C1 segment of cervical spinal cord (tissue), 14 donors: ENCODE measurements around the gene SLC26A2.
"Not testable (repeated sequence)": the region's sequence is repeated elsewhere in the genome, so short reads cannot be mapped to it uniquely, and the experiment has no call there.

Source experiments
- DNase-seq, 14 donors: peaks; one replicate each; lab custom pipeline; 2025; lab: John Stamatoyannopoulos, UW

The SLC26A2 gene

DNA sequence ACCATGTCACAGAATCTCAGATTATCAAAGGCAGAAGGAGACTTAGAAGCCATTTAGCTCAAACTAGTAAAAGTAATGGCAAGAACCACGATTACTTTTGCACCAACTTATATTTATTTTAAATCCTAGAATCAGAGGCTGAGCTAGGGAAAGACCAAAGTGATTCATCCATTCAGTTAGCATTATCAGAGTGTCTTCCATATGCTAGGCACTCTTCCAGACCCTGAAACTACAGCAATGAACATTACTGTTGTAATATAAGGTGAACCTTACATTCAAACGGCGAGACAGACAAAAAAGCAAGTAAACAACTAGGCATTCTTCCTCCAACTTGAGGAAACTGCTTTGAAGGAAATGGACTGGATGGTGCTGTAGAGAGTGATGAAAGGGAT, 23.9 kb upstream of the SLC26A2 start:
- no peak for DNase-seq

DNA sequence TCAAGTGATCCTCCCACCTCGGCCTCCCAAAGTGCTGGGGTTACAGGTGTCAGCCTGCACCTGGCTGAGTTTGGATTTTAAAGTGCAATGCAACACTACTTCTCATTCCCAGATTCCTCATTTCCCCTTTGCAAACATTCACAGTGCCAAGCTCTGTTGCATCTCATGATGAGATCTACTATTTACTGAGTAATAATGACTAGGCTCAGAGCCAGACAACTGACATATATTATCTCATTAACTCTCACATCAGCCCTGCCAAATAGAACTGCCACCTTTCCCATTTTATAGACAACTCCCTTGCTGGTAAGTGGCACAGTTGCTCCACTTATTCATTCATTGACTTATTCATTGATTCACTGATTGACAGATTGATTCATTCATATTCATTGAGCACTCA, 22.9 kb upstream of the SLC26A2 start:
- DNase-seq: no peak

DNA sequence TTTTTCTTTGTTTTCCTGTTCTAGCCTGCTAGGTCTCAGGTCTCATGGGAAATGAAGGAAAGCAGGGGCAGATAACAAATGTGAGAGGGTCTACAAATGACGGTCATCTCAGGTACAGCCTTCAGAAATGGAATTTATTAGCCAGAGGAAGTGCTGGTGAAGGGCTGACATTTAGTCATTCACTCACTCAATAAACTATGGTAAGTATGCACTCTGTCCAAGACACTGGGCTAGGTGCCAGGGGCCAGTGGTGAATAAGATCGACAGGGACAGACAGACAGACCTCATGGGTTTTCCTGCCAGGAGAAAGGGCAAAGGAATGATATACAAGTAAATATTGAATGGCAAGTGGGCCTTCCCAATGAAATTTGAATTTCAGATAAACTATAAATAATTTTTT, 22.3 kb upstream of the SLC26A2 start:
- no peak for DNase-seq

DNA sequence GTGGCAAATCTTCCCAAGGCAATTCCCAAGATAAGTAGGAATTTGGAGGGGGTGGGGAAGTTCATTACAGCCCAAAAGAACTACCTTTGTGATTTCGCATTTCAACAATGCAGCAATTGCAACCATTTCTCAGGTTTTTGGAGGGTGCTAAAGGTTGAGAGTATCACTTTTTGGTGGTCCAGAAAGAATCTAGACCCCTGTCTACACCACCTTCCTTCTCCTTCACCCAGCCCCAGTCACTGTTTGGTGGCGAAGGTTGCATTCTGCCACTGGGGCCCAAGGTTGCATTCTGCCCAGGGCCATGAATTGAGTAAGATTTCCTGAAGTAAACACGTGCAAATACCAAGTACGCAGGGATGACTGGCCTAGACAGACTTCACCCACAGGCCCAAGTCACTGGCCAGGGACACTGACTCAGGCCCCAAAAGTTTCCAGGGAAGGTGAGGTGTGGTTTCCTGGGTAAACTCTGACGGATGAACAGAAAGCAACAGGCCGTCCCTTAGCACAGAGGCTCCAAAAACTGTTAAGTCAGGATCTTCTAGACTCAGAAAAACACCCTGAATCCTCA, 21.7 kb upstream of the SLC26A2 start:
- DNase-seq: no peak

DNA sequence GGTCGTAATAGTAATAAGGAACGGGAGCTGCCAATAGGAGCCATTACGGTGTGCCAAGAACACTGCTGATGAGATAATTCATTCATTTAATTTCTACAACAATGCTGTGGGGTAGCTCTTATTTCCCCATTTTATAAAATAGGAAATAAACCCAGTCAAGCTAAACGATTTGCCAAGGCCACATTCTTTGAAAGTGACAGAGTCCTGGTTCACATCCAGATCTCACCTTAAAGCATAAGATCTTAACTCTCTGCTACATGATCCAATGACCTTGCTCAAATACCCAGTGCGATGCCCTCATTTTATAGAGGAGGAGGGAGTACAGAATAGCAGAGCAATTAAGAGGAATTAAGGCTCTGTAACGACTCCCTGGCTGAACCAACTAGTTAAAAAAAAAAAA, 21.0 kb upstream of the SLC26A2 start:
- no peak for DNase-seq

DNA sequence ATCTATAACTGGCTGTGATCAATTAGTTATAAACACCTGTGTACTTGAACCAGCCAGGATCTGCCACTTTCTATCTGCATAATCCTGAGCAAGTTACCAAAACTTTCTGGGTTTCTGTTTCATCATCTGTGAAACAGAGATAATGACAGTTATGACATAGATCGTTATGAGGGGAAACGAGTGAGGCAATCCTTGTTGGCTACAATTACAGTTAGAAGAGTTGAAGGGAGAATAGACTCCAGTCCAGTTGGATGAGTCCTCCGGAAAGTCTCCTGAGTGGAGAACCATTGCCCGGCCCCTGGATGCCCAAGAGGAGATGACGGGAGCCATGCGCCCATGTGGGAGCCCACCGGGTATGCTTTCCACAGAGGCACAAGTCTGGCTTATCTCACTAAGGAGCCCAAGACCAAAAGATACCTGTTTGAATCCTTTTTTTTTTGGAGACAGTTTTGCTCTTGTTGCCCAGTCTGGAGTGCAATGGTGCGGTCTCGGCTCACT, 20.4 kb upstream of the SLC26A2 start:
- DNase-seq: no peak

DNA sequence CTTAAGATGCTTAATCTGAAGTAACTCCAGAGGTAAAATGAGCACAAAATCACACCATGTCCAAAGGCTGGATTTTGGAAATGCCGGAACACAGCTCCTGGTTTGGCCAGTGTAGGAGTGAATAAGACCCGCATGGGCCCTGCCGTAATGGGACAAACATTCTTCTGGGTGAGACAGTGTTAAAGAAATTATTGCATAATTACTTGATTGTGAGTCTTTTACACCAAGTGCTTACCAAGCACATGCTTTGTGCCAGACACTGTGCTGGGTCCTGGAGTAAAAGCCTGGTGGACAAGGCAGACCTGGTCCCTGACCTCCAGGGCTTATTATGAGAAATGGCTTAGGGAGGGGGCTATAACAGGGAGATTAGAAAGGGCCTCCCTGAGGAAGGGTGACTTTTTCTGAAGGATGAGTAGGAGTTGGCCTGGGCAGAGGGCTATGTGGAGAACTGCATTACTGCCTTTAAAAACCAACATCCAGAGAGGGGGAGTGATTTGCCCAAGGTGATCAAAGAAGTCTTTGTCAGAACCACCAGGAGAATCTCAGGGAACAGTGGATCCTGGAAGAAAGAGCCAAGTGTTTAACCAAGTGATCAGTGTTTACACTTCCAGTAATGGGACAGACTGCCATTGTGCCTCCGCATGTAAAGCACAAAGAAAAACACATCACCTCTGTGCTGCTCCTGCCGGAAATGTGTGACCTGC, 19.5 kb upstream of the SLC26A2 start:
- peak in 1 of 14 donors; percentile 8 for DNase-seq

DNA sequence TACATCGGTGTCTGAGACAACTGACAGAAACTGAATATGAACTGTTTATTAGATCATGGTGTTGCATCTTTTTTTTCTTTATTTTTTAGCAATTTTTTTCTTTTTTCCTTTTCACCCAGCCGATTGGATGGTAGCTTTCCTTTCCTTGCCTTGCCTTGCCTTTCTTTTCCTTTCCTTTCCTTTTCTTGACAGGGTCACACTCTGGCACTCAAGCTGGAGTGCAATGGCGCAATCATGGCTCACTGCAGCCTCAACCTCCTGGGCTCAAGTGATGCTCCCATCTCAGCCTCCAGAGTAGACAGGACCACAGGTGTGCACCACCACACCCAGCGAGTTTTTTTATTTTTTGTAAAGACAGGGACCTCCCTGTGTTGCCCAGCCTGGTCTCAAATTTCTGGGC, 18.8 kb upstream of the SLC26A2 start:
- no peak for DNase-seq

DNA sequence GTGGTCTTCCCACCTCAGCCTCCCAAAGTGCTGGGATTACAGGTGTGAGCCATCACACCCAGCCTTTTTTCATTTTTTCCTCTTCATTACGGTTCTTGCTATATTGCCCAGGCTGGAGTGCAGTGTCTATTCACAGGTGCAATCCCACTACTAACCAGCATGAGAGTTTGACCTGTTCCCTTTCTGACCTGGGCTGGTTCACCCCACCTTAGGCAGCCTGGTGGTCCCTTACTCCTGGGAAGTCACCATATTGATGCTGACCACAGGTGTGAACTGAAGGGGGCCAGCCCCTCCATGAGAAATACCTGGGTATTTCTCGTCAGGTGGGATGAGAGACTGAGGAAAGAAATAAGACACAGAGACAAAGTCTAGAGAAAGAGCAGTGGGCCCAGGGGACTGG, 18.4 kb upstream of the SLC26A2 start:
- no peak for DNase-seq

DNA sequence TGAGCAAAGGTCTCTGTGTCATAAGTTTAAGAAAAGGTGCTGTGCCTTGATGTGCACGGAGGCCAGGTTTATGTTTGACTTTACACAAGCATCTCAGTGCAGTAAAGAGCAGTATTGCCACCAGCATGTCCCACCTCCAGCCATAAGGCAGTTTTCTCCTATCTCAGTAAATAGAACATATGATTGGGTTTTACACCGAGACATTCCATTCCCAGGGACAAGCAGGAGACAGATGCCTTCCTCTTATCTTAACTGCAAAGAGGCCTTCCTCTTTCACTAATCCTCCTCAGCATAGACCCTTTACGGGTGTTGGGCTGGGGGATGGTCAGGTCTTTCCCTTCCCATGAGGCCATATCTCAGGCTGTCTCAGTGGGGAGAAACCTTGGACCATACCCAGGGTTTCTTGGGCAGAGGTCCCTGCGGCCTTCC, 17.8 kb upstream of the SLC26A2 start:
- DNase-seq: not testable (repeated sequence)

DNA sequence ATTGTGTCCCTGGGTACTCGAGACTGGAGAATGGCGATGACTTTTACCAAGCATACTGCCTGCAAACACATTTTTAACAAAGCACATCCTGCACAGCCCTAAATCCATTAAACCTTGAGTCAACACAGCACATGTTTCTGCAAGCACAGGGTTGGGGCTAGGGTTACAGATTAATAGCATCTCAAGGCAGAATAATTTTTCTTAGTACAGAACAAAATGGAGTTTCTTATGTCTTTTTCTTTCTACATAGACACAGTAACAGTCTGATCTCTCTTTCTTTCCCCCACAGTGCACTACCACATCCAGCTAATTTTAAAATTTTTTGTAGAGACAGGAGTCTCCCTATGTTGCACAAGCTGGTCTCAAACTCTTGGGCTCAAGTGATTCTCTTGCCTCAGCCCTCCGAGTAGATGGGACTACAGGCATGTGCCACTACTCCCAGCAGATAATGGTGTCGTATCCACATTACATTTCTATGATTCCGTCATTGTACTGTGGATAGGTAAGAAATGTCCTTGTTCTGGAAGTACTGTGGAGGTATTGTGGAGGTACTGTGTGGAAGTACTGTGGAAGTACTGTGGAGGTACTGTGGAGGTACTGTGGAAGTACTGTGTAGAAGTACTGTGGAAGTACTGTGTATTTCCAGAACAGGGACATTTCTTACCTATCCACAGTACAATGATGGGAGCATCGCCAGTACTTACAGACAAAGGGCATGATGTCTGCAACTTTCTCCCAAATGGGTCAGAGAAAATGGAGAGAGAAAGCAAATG, 17.2 kb upstream of the SLC26A2 start:
- DNase-seq: not testable (repeated sequence)

DNA sequence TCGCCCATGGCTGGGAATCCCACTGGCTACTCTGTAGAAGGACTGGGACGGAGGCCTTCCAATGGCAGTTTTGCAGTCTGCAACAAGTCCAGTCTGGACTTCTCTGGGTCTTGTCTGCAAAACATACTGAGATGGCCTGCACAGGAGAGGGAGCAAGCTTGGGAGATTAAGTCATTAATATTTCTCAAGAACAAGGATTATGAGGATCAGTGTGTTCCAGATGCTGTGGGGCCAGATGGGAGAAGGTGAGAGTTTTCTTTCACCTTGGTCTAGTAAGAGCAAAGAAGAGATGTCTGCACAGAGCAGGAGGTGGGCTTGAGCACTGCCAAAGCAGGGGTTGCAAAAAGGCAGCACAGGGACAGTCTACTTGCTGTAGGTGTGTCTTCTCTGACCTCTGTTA, 15.9 kb upstream of the SLC26A2 start, which contains the start of gene PDE6A:
PDE6A (minus strand) TSS at position 128 of the 400 bp plus-strand sequence; CDS start at position 8, 120 bp downstream.
- no peak for DNase-seq

DNA sequence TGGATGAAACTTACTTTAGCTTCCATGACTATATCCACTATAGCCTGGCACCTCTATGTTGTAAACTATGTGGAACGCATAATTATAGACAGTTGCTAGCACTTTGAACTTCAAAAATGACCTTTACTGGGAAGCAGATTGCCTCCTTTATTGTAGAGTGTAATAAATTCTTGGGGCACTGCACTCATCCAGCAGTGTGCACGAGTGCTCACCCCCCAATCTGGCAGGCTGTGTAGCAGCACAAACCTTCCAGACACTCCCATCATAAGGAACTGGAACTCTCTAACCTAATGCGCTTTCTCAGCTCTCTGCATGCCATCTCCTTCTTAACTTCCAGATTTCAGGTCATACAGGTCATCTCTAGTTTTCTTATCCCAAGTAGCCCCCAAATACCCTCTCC, 14.4 kb upstream of the SLC26A2 start:
- DNase-seq: no peak

DNA sequence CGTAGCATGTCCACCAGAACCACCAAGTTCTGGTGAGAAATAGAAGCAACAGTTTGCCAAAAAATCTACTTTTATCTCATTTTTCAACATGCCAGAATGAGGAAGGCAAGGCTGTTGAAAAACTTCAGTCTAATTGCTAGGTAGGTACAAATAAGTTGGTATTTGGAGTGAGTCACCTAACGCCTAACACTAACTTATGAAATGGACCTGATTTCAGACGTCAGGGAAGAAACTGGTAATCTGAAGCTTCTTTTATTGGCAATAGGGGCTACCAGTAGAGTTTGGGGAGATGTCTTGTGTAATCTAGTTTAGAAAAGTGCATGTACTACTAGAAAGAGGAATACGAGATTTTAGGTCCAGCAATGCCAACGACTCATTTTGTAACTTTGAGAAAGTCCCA, 11.6 kb upstream of the SLC26A2 start:
- DNase-seq: no peak

DNA sequence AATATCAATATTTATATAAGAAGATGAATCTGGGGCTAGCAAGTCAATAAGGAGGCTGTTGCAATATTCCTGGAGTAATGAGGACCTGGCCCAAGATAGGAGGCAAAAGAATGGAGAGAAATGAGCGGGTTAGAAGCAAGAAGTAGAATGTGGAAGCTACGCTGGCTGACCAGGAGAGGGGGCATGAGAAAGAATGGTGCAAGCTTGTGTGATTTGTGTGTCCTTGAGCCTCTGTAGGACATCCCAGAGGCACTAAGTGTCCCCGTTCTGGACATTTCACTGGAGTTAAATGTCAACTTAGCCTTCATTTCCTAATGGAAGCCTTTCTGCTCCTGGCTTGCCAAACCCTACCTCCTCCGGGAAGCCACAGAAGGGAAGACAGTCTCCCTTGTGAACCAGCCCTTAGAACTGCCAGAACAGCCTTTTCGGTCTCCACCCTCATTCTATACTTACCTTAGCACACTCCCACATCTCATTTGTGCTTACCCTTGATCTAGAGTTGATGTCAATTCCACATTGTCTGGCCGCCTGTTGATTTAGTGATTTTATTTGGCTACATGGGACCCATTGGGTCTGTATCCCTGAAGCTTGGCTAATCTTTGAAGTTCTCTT, 9.3 kb upstream of the SLC26A2 start:
- DNase-seq: no peak

DNA sequence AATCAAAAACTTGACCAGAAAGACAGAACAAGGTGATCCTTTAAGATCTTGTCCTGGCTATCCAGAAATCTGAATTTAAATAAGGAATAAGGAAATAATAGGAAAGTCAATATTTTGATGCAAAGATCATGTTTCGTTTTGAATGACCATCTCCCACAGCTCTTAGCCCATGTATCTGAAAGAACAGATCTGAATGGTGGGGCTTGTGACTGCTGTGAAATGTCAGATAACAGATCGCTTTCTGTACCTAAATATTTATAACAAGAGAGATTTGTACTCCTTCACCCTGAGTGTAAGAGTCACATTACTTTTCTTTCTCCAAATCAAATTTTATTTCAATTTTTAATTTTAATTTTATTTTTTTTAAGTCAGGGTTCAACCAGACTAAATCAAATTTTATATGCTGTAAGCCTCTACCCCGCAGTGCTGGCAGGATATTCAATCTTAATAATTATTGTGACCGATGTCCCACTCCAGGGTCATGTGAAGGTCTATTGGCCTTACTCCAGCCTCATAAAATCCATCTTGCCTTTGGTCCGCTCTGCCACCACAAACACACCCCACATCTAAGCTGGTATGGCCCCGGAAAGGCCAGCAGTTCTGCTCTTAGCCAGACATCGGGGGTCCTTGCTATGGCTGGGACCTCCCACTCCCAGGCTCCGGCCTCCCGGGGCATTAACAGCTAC, 7.0 kb upstream of the SLC26A2 start:
- DNase-seq: no peak

DNA sequence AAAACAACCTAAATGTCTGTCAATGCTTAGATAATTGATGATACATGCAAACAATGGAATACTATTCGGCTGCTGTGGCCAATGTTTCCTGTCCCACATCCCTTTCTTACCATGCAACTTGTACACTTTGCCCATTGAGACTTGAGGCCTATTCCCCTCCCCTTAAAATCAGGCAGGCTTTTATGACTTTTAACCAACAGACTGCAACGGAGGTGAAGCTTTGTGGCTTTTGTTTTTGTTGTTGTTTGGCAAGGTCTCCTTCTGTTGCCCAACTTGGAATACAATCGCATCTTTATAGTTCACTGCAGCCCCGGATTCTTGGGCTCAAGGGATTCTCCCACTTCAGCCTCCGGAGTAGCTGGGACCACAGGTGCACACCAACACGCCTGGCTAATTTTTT, 5.8 kb upstream of the SLC26A2 start:
- no peak for DNase-seq

DNA sequence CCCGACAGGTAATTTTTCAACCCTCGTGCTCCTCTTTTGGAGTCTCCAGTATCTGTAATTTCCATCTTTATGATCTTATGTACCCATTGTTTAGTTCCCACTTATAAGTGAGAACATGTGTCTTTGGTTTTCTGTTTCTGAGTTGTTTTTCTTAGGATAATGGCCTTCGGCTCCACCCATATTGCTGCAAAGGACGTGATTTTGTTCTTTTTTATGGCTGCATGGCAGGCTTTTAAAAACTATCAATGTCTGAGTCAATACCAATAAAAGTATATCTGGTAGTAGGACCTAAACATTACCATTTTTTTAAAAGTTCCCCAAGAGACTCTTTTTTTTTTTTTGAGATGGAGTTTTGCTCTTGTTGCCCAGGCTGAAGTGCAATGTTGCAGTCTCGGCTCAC, 3.9 kb upstream of the SLC26A2 start:
- DNase-seq: no peak

DNA sequence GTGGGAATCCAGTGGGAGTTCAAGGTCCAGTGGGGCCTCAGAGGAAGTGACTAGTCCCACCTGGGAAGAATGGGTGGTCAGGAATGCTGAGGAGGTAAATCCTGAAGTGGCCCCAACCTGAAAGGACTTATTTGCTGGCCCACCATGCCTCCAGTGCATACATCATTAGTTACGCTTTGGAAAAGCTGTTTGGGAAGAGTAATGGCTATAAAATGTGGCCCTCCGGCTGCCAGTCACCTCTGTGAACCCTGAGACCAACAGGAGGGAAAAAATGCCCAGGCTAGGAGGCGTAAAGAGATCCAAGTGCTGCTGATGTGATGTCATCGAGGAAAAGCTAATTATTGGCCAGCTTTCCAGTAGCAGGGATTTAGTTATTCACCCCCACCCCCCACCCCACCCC, 2.7 kb upstream of the SLC26A2 start:
- DNase-seq: no peak

DNA sequence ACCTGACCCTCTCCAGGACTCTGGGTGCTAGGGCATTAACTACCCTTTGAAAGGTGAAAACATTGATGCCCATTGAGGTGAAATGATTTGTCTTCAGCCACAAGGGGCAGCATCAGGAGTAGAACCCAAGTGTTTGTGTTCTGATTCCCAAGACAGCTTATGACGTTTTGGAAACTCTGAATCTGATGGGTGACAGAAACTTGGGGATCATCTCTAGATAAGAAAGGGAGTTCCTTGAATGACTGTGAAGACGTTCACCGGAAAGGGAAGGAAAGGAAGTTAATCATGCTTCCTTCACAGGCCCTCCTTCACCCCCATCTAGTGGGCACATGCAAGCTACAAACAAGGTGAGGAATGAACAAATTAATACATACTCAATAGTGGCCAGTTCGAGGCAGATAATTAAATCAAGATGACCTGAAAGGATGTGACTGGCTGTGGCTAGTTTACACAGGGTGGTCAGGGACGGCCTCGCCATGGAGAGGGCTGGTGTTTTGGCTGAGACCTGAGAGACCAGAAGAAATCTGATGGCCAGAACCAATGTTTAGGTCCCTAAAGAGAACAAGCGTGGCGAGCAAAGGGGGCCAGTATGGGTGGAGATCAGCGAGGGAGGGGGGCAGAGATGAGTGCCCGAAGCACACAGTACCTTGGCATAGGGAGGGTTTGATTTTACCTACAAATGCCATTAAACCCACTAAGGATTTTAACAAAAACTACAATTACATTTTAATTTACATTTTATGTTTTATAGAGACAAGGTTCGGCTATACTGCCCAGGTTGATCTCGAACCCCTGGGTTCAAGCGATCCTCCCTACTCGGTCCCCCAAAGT, 937 bp upstream of the SLC26A2 start:
- peak in 1 of 14 donors; percentile 8 for DNase-seq
